Stimulated activated CD4-positive, alpha-beta T cell treated with anti-CD3 and anti-CD28 coated beads, Interleukin-1b, Interleukin-23, amount 100 ng/mL, for 4 hours (primary cell): Measurements from ENCODE around the gene SNX27.
A peak's percentile ranks its signal among the peaks of the same experiment; 100 is the strongest.

Source experiments
- DNase-seq, 2 donors: peaks; one replicate each; pipeline ENCODE4 v3.0.0-alpha.2; 2020; ENCODE audit warnings: low read depth in 2 of 2

The SNX27 gene

DNA sequence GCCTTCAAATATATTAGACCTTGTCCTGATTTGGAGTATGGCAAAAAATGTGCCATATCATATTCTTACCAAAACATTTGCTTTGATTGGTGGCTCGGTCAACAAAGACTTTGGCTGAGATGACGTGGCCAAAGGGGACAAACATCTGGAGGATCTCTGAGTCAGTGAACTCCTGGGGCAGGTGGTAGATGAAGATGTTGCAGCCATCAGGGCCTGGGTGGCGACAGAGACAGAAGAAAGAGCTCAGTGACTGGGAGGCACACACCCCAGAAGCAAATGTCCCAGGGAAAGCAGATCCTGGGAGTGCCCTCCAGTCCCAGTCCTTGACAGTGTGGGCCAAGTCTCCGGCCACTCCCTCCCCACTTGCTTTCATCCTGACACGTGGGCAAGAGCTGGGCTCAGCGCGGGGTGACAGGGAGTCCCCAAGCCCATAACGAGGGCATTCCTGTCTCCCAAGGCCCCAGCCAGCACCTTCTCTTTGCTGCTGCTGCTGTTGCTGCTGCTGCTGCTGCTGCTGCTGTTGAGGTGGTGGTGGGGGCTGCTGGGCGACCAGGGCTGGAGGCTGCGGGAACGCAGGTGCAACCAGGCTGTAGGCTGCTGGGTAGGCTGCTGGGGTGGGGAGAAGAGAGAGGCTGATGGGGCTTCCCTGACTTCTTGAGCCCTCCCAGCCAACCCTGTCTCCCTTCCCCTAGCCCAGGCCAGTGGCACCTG is 94.1 kb downstream of the SNX27 start:
- no peak for DNase-seq

DNA sequence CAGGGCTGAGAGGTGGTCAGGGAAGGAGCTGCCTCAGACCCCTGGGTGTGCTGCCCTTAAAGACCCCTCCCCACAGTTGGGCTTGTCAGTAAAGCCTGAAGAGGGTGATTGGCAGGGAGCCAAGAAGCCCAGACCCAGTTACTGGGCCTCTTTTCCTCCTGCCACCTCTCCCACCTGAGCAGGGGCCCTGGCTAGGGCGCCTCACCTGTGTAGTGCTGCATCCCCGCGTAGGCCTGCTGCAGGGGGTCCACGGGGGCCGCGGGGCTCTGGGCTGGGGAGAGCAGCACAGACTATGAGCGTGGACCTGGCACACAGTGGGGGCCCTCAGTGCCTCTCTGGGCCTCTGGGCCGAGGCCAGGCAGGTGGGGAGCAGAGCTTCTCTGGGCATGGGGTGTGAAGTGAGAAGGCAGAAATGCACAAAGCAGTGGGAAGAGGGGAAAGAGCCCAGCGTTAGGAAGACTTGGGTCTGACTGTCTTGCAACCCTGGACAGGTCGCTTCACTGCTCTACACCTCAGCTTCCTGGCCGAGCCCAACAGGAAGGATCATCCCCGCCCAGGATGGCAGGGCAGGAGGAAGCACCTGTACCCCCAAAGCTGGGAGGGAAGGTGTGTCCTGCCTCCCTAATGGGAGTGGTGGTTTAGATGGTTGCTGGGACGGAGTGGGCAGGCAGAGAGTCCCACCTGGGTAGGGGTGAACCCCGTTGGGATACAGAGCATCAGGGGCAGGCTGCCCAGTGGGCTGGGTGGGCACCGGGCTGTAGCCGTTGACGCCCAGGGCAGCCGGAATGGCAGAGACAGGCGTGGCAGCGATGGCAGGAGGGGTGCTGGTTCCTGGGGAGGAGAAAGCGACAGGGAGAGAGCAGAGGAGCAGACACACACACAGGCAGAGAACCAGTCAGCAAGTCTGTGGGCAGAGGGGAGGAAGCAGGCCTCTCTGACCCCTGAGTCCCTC is 94.9 kb downstream of the SNX27 start:
- DNase-seq: no peak

DNA sequence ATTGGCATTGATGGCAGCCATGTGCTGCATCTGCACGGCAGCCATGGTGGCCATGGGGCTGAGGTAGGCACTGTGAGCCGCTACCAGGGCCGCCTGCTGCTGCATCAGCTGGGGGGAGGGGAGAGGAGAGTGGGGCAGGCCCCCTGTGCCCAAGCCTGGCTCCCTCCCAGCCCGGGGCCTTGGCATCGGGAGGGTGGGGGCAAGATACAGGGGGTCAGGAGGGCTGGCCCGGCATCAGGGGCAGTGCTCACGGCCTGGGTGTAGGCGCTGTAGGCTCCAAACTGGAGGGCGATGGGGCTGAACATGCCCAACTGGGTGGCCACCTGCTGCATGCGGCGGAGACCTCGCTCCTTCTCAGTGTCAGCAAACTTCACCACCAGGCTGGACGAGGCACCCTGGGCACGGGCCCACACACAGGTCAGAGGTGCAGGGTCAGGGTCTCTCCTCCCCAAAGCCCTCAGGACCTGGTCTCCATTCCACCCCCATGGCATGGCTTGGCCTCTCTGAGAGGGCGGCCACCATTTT is 95.8 kb downstream of the SNX27 start:
- no peak for DNase-seq

DNA sequence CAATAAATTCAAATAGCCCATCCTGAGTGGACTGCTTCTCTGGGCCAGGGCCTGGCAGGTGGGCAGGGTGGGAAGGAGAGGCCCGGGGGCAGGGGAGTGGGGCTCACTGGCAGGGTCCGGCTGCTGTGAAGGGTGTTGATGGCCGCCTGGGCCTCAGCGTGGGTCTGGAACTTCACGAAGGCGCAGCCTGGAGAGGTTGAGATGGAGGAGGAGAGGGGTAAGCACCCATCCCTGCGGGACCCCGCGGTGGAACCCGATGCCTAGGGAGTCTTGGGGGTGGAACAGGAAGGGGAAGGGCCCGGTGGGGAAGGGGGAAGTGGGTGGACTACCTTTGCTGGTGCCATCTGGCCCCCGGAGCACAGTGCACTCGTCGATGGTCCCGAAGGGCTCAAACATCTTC is 97.0 kb downstream of the SNX27 start:
- no peak for DNase-seq

DNA sequence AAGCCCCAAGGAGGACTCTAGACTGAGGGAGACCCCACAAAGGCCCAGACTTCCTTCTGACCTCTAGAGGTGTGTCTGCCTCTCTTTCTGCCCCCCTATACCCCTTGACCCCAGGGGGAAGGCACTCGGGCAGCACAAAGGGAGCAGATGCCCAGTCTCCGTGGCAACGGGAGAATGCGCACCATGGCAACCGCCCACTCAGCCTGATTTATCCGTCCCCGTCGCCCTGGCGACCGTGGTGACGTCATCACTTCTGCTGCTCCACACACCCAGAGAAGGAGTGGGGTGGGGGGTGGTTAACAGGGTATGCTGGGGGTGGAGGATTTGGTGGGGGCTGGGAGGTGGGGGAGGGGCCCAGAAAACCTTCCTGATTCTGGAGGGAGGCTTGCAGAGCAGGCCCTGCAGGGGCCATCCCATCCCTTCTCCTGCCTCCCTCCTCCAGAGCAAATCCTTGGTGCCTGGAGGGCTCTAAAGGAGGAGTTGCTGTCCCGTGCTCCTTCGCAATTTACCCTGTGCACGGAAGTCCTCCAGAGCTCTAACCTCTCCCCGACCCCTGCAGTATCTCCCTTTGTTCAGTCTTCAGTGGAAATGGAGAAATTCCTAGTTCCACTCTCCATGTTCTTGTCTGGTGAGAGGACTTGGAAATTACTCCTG is 98.5 kb downstream of the SNX27 start:
- DNase-seq: peak; percentile 9 to 30

DNA sequence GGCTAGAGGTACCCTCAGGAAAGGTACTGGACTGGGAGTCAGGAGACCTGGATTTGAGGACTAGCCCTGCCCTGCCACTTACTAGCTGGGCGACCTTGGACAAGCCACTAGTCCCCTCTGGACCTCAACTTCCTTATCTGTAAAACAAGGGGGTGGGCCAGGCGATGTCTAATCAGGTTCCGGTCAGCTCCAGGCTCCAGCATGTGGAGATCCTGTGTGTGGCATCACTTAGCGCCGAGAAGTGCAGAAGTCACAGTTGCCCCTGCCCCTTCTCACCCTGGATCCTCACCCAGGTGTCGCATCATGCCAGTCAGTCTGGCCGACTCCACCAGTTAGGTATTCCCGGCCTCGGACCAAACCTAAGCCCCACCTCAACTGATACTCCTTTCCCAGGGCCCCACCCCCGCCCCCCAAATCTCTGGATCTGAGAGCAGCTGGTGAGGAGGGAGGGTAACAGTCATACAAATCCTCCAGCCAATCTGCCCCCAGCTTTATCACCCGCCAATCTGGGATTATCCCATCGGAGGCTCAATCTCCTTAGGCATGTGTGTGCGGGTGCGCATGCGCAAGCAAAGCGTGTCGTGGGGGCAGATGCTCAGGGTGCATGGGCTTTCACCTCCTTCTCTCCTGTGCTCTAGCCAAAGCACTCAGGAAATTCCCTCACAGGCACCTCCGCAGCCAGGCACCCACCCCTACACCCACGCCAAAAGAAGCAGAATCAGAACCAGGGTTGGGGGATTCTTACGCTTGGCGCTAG is 99.4 kb downstream of the SNX27 start:
- DNase-seq: no peak

DNA sequence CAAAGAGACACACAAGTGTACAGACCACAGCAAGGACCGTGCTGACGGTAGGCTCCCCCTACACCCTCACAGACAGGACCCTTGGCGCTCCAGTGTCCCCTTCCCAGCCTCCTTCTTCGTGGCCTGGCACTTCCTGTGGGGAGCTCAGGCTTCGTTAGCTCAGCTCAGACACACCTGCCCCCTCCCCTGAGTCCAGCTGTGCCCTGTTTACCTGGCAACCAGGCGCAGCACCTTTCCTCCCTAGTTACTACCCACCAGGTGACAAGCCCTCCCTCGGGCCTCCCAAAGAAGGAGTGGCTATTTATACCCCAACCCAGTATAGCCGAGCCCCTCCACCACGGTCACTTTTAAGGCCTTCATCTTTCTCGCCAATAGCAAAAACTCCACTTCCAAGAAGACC is 100.1 kb downstream of the SNX27 start:
- DNase-seq: no peak

DNA sequence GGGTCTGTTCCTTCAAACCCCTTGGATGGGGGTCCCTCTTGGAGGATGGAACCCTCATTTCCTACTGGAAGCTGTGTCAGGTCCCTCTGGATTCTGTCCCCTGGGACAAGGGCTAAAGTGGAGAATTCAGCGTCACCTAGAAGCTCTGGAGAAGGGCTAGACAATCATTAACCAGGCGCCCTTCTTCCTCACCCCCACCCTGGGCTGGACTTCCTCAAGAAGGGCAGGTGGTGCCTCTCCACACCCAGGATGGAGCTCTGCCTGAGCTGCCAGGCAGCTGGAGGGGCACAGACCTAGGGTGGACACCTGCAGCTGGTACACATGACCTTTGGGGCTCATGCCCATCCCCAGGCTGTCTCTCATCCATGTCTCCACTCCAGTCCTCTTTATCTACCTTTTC is 101.2 kb downstream of the SNX27 start:
- no peak for DNase-seq

DNA sequence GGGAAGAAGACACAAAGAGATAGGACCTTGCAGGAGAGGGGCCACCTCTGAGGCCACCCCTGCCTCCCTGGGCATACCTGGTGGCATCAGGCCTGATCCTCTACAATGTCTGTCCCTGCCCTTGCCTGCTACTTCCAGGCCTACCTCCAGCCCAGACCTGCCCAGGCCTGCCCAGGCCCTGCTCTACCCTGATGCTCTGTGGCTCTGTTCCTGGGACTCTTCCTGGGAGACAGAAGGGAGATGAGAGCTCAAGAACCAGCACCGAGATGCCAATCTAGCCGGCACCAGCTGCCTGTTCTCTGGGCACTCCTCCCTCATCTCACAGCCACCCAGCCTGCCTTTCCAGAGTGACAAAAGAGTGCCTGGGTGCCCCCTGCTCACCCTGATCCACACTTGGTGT is 102.0 kb downstream of the SNX27 start:
- no peak for DNase-seq

DNA sequence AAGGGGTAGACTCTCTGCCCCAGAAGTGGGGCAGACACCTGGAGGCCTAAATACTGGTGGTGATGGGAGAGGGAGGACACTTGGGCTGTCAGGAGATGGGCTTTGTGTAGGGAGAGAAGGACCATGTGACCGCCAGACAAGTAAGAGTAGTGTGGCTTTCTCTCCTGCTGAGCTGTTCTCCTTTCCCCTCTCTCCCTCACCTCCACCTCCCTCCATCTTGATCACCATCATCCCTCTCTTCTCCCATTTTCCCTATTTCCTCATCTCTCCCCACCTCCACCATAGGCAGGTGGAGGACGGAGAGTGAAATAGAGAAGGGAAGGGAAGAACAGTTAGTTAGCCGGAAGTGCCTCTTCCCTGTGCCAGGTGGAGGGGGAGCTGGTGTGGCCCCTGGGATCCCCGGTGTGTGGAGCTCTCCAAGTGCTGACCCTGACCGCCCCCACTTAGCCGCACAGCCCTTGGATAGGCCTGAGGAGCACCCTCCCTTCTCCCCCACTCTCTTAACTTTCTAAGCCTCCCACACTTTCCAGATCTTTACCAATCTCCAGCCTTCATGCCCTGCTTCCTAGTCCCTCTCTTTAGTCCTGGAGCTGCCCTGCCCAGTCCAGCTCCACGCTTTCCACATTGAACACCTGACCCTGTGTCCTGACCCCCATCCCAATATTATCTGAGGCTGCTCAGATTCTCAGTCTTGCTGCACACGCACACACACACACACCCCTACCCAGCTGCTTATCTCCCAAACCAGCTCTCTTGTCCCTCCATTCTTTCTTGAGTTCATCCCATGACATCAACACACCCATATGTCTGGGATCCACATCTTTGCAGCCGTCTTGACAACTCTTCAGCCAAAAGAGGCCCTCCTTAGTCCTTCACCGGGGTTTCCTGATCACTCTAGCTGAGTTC is 103.2 kb downstream of the SNX27 start:
- no peak for DNase-seq

DNA sequence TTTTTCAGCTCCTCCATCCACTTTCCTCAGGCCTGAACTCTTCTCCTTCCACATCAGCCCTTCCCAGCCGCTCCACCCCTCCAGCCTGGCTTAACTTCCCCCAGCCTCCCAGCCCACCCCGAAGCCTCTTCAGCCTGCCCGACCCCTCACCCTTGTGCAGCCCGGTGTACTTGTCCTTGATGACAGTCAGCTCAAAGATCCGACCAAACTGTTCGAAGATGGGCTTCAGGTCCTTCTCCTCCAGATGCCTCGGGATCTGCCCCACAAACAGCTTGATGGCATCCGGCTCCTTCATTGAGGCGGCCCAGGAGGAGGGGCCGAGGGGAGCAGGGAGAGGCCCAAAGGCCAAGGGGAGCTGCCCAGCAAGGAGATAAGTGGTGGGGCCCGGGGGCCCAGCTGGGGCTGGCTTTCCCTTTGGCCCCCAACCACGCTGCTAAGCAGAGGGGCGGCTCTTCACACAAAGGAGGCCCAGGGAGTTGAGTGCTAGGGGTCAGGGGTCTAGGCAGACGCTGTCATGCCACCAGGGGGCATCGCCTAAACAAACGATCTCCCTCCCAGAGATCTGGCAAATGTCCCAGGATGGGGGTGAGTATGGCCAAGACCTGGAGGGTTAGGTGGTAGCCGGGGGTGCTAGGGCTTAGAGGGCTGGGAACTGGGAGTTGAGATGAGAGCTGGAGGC is 104.0 kb downstream of the SNX27 start:
- DNase-seq: no peak

DNA sequence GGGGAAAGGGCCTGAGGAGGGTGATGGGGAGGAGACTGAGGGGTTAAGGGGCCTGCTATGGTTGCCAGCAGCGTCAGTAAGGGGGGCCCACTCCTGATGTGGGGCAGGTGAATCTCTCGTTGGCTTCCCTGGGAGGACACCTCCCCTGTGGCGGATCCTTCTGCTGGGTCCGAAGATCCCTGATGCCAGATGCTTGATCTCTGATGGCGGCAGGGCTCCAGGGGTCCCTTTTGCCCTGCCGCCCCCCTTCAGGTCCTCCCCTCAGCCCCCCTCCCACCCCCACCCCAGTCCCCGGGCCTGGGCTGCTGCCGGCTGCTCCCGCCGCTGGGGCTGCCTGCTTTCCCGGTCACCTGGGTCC is 104.5 kb downstream of the SNX27 start:
- DNase-seq: no peak

DNA sequence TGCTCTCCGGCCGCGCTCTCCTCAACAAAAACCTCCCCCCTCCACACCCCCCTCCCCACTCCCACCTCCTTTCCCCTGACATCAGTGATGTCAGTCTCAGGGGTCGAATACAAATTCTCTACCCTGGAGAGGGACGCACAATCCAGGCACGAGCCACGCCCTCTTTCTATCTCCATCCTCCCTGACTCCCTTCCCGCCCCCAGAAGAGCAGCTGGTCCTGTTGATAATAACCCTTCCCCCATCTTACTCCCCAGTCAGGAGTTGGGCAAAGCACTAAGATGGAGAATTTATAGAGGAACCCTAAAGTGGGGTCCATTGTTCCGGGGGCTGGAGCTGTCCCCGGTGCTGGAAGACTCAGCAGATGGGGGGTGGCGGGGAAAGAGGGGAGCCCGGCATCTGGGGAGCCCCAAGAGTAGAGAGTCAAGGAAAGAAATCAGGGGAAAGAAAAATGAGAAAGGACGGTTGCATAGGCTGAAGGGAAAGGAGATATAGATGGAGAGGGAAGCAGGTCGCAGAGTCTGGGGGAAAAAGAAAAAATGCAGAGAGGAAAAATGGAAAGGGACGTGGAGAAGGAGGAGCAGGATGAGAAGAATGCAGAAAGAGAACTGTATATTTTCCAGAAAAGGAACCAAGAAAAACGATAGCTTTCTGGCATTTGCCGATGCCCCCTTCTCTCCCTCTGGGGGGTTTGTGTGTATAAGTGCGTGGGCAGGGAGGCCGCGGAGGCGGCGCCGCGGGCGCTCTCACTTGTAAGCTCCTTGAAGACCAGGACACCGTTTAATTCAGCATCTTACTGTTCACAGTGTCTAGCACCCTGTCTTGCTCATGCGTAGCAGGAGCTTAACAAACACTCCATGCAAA is 105.2 kb downstream of the SNX27 start, which contains the start of gene CELF3:
CELF3 (minus strand) TSS at position 33 of the 861 bp plus-strand sequence. CDS start 783 bp downstream, outside the sequence.
- no peak for DNase-seq

DNA sequence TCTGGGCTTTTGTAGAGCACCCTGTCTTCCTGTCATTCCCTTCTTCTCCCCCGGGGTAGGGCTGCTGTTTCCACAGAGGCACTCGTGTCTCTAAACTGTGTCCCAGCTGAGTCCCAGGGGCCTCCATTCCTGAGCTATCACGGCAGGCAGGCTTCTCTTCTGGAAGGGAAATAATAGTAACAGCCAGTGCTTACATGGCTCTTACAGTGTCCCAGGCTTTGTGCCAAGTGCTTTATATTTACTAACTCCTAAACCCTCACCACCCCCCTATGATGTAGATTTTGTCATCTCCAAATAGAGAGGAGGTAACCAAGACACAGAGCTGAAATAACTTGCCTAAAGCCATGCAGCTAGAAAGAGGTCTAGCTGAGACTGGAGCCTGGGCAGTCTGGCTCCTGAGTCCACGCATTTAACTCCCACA is 106.2 kb downstream of the SNX27 start:
- no peak for DNase-seq

DNA sequence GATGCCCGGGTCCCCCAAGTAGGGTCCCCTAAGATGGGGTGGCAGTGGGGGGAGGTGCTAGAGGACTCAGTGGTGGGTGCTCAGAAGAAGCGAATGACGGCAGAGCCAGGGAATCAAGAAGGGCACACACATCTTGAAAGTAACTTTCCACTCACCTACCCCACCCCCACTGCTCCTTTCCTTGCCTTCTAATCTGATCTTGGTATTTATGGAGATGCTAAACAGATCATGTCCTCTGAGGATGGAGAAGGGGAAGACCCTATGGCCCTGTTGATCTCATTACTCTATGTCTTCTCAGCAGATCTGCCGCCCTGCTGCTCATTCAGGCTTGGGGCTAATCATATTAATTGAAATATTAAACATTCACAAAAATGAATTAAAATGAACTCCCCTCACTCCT is 106.8 kb downstream of the SNX27 start:
- no peak for DNase-seq

DNA sequence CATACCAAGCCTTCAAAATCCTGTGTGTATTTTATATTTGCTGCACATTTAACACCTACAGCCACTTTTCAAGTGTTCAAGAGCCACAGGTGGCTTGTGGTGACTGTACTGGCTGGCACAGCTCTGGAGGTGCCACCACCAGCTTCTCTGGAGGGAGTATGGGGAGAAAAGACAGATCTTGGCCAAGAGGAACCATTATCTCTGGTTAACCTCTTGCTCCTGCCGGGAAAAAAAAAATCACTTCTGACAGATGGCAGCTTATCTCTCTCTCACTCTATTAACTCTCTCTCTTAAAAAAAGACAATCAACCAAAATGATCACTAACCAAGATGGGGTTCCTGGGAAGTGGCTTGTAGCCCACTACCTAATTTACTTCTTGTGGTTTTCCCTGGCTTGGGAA is 108.3 kb downstream of the SNX27 start:
- DNase-seq: no peak

DNA sequence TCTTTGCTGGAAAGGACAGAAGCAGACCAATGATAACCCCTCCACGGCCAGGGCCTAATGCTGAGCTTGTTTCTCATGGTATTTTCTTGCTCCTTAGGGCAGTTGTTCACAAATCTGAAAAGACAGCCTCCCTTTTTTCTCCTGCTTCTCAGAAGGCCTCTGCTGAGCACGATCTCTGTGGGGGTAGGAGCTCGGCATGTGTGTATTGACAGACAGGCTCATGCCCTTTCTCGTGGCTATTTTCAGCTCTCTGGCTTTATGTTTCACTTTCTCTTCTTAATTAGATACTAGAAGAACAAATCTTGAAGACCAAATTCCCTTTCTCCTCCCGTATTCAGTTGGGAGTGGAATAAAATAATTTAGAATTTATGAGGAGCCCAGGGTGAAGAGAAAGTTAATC is 108.7 kb downstream of the SNX27 start:
- no peak for DNase-seq

DNA sequence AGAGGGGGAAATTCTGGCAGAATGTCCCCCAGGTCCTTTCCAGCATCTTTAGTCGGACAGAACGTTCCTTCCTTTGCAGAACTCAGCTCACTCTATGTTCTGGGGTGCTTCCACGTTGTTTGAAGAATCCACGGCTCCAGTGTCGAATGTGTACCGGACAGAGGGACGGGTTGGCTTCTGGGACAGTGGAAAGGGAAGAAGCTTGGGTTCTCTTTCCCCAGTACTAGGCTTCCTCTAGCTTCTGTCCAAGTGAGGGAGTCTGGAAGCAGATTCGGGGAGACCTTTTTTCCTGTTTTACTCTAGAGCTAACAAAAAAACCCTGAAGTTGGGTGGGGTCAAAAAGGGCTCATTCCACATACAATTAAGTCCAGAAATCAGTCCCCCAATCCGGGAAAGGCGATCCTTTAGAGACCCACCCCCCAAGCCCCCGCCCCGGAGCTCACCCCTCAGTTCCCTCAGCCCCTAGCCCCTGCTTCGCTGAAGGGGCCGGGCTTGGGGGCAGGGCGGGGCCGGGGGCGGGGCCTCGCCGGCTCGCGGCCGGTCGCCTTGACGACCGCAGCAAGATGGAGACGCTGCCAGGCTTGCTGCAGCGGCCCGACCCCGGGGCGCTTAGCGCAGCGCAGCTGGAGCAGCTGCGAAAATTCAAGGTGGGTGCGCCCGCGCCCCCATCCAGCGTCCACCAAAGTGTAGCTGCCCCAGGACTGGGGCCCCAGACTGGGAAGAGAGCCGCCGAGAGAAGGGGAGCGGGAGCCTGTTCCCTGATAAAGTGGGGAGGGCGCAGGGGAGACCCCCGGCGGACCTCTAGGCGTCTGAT is 109.3 kb downstream of the SNX27 start, which contains the start of gene RIIAD1:
RIIAD1 (plus strand) TSS at position 549 of the 814 bp plus-strand sequence; CDS start at position 564, 15 bp downstream.
- peak; percentile 15 to 39 for DNase-seq
